Stimulated activated naive CD8-positive, alpha-beta T cell treated with anti-CD3 and anti-CD28 coated beads, Interleukin-15, Interleukin-2, amounts not matched to agents 100 ng/mL and 50 ng/mL, for 24 hours (primary cell): ENCODE data around the gene SINHCAF.
"Not testable (repeated sequence)": the region's sequence is repeated elsewhere in the genome, so short reads cannot be mapped to it uniquely, and the experiment has no call there.

ENCODE experiments used
- H3K27ac Mint-ChIP-seq: one replicate; pipeline ENCODE4 v1.8.0; 2021; ENCODE audit warnings: mild to moderate bottlenecking, mixed read lengths
- H3K27me3 Mint-ChIP-seq: one replicate; pipeline ENCODE4 v1.8.0; 2021; ENCODE audit warnings: mixed read lengths
- H3K36me3 Mint-ChIP-seq: one replicate; pipeline ENCODE4 v1.8.0; 2021; ENCODE audit warnings: low read depth, mixed read lengths
- H3K4me1 Mint-ChIP-seq: one replicate; pipeline ENCODE4 v1.8.0; 2021; ENCODE audit warnings: low read depth, mixed read lengths
- H3K4me3 Mint-ChIP-seq: one replicate; pipeline ENCODE4 v1.8.0; 2021; ENCODE audit warnings: mild to moderate bottlenecking, mixed read lengths
- H3K9me3 Mint-ChIP-seq: one replicate; pipeline ENCODE4 v1.8.0; 2021; ENCODE audit warnings: mixed read lengths

SINHCAF gene

GRCh38 chr12:31325877-31326631 is at the start of gene SINHCAF:
Gene SINHCAF (minus strand): TSS chr12:31326150. CDS start chr12:31298204, 27,946 bp downstream.
- Mint-ChIP-seq H3K36me3 (peaks cover 24% of the 10 kb centered on the region), H3K27me3 (no peaks in the 10 kb centered on the region), H3K27ac (peak within 1 kb of the TSS; percentile 99), H3K9me3 (no peaks in the 10 kb centered on the region), H3K4me3 (peak within 1 kb of the TSS; percentile 98), H3K4me1 (peaks cover 35% of the 10 kb centered on the region)

GRCh38 chr12:31375422-31375821 is 49.5 kb upstream of the SINHCAF start:
- H3K4me1 Mint-ChIP-seq, H3K36me3 Mint-ChIP-seq, H3K4me3 Mint-ChIP-seq, H3K27me3 Mint-ChIP-seq, H3K27ac Mint-ChIP-seq, H3K9me3 Mint-ChIP-seq: not testable (repeated sequence)

GRCh38 chr12:31371256-31371620 is 45.3 kb upstream of the SINHCAF start:
- no peaks in the 10 kb centered on the region for H3K4me1 Mint-ChIP-seq
- no peak overlapping the region for H3K27ac Mint-ChIP-seq
- no peaks in the 10 kb centered on the region for H3K36me3 Mint-ChIP-seq
- no peaks in the 10 kb centered on the region for H3K9me3 Mint-ChIP-seq
- H3K4me3 Mint-ChIP-seq: no peak overlapping the region
- H3K27me3 Mint-ChIP-seq: no peaks in the 10 kb centered on the region

GRCh38 chr12:31370531-31371255 is 44.7 kb upstream of the SINHCAF start:
- no peak overlapping the region for H3K4me3 Mint-ChIP-seq

GRCh38 chr12:31369712-31370521 is 44.0 kb upstream of the SINHCAF start:
- H3K27ac Mint-ChIP-seq: no peak overlapping the region
- H3K27me3 Mint-ChIP-seq: no peaks in the 10 kb centered on the region
- no peaks in the 10 kb centered on the region for H3K4me1 Mint-ChIP-seq
- H3K9me3 Mint-ChIP-seq: no peaks in the 10 kb centered on the region
- H3K36me3 Mint-ChIP-seq: no peaks in the 10 kb centered on the region
- H3K4me3 Mint-ChIP-seq: no peak overlapping the region

More at GRCh38 chr12:31370531-31371255, 44.7 kb upstream of the SINHCAF start:
- H3K27me3 Mint-ChIP-seq: no peaks in the 10 kb centered on the region
- no peak overlapping the region for H3K27ac Mint-ChIP-seq
- H3K36me3 Mint-ChIP-seq: no peaks in the 10 kb centered on the region
- no peaks in the 10 kb centered on the region for H3K4me1 Mint-ChIP-seq
- no peaks in the 10 kb centered on the region for H3K9me3 Mint-ChIP-seq

GRCh38 chr12:31368666-31369361 is 42.9 kb upstream of the SINHCAF start:
- H3K36me3 Mint-ChIP-seq: no peaks in the 10 kb centered on the region
- H3K4me1 Mint-ChIP-seq: no peaks in the 10 kb centered on the region
- H3K4me3 Mint-ChIP-seq: no peak overlapping the region
- no peaks in the 10 kb centered on the region for H3K9me3 Mint-ChIP-seq
- no peak overlapping the region for H3K27ac Mint-ChIP-seq
- no peaks in the 10 kb centered on the region for H3K27me3 Mint-ChIP-seq

- Mint-ChIP-seq H3K27me3 (no peaks in the 10 kb centered on the region), H3K27ac (no peak overlapping the region), H3K36me3 (no peaks in the 10 kb centered on the region), H3K4me3 (no peak overlapping the region), H3K4me1 (peaks cover 17% of the 10 kb centered on the region), H3K9me3 (no peaks in the 10 kb centered on the region)
Observed at GRCh38 chr12:31366104-31366621, 40.2 kb upstream of the SINHCAF start.

GRCh38 chr12:31363831-31364230 is 37.9 kb upstream of the SINHCAF start:
- no peaks in the 10 kb centered on the region for H3K9me3 Mint-ChIP-seq
- H3K27me3 Mint-ChIP-seq: no peaks in the 10 kb centered on the region
- no peak overlapping the region for H3K27ac Mint-ChIP-seq
- H3K36me3 Mint-ChIP-seq: no peaks in the 10 kb centered on the region
- H3K4me3 Mint-ChIP-seq: no peak overlapping the region
- peaks cover 17% of the 10 kb centered on the region for H3K4me1 Mint-ChIP-seq

- Mint-ChIP-seq H3K9me3 (no peaks in the 10 kb centered on the region), H3K4me1 (peaks cover 17% of the 10 kb centered on the region), H3K36me3 (no peaks in the 10 kb centered on the region), H3K27ac (peak overlapping the region; percentile 84), H3K27me3 (no peaks in the 10 kb centered on the region), H3K4me3 (no peak overlapping the region)
Observed at GRCh38 chr12:31363416-31363809, 37.5 kb upstream of the SINHCAF start.

GRCh38 chr12:31362759-31363415 is 36.9 kb upstream of the SINHCAF start:
- peak overlapping the region; percentile 55 for H3K4me3 Mint-ChIP-seq
- peaks cover 17% of the 10 kb centered on the region for H3K4me1 Mint-ChIP-seq
- H3K36me3 Mint-ChIP-seq: no peaks in the 10 kb centered on the region
- H3K9me3 Mint-ChIP-seq: no peaks in the 10 kb centered on the region
- H3K27ac Mint-ChIP-seq: peak overlapping the region; percentile 84
- H3K27me3 Mint-ChIP-seq: no peaks in the 10 kb centered on the region

- Mint-ChIP-seq H3K4me1 (peaks cover 17% of the 10 kb centered on the region), H3K36me3 (no peaks in the 10 kb centered on the region), H3K4me3 (peak overlapping the region; percentile 55), H3K9me3 (no peaks in the 10 kb centered on the region), H3K27ac (peak overlapping the region; percentile 84), H3K27me3 (no peaks in the 10 kb centered on the region)
Observed at GRCh38 chr12:31362115-31362758, 36.3 kb upstream of the SINHCAF start.

- no peaks in the 10 kb centered on the region for H3K9me3 Mint-ChIP-seq
- no peaks in the 10 kb centered on the region for H3K36me3 Mint-ChIP-seq
- peaks cover 17% of the 10 kb centered on the region for H3K4me1 Mint-ChIP-seq
- no peak overlapping the region for H3K27ac Mint-ChIP-seq
- no peaks in the 10 kb centered on the region for H3K27me3 Mint-ChIP-seq
- no peak overlapping the region for H3K4me3 Mint-ChIP-seq
Observed at GRCh38 chr12:31361730-31362114, 35.8 kb upstream of the SINHCAF start.

- no peak overlapping the region for H3K27ac Mint-ChIP-seq
- H3K4me3 Mint-ChIP-seq: no peak overlapping the region
- H3K4me1 Mint-ChIP-seq: no peaks in the 10 kb centered on the region
- H3K27me3 Mint-ChIP-seq: peaks cover 5% of the 10 kb centered on the region
- no peaks in the 10 kb centered on the region for H3K9me3 Mint-ChIP-seq
- H3K36me3 Mint-ChIP-seq: no peaks in the 10 kb centered on the region
Observed at GRCh38 chr12:31355747-31356107, 29.8 kb upstream of the SINHCAF start.
